Measurements from ENCODE around the gene CTNNA2.

The CTNNA2 gene

DNA sequence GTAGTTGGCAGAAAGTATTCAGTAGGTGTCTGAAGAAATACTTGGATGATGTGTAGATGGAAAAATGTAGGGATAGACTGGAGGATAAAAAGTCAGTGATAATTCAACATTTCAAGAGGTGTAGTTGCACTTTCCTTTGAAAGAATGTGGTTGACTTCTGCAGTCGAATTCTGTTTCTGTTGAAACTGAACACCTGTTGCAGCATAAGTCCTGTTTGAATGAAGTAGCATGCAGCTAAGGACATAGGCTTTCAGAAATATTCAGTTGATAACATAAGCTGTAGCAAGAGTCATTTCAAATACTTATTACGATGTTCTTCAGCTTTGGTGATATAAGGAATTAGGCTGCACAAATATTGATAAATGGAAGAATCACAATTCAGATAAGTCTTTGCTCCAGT lies 1129.6 kb downstream of the CTNNA2 start:
- no peak for DNase-seq
- no peak overlapping the region for H2BK12ac ChIP-seq (ENCODE audit: low read length in 2 of 2)
- no peak overlapping the region for H3K18ac ChIP-seq (ENCODE audit: low read depth in 1 of 2, low read length in 2 of 2)
- no peak overlapping the region for H2BK15ac ChIP-seq (ENCODE audit: low read depth, poor library complexity, severe bottlenecking)
- no peak overlapping the region for H2AK5ac ChIP-seq (ENCODE audit: low read length, severe bottlenecking)
- H4K8ac ChIP-seq (ENCODE audit: low read length): no peak overlapping the region
- no peak overlapping the region for H4K91ac ChIP-seq (ENCODE audit: low read length)
- H3K9ac ChIP-seq (ENCODE audit: low read length): no peak overlapping the region
- no peak overlapping the region for H2BK5ac ChIP-seq (ENCODE audit: low read depth, low read length, poor library complexity, severe bottlenecking)
- H3K14ac ChIP-seq (ENCODE audit: low read length in 2 of 2): no peak overlapping the region
- WGBS: 84% methylated on average over 2 of the region's 2 CpGs
- no peaks in the 10 kb centered on the region for H3K36me3 ChIP-seq (ENCODE audit: control insufficient read depth in 1 of 2, insufficient read depth in 2 of 2, low read depth in 1 of 2, low read length in 2 of 2)
- no peaks in the 10 kb centered on the region for H3K4me1 ChIP-seq (ENCODE audit: control insufficient read depth, insufficient read depth, low read depth, low read length)
- no peak overlapping the region for H2BK120ac ChIP-seq (ENCODE audit: low read depth, low read length)
- H3K27ac ChIP-seq (ENCODE audit: low read length, poor library complexity, severe bottlenecking): no peak overlapping the region
- H3K27me3 ChIP-seq (ENCODE audit: control insufficient read depth in 1 of 2, insufficient read depth in 1 of 2, low read length in 2 of 2): no peaks in the 10 kb centered on the region
- H3K9me3 ChIP-seq (ENCODE audit: control insufficient read depth, low read length): peaks cover 5% of the 10 kb centered on the region
- H3K4me3 ChIP-seq (ENCODE audit: insufficient read depth in 1 of 2, low read depth in 1 of 2, low read length in 2 of 2): no peak overlapping the region
- no peaks in the 10 kb centered on the region for H3K79me1 ChIP-seq (replicated peaks; ENCODE audit: low read length, poor library complexity, severe bottlenecking)
- H3K23ac ChIP-seq (ENCODE audit: low read length in 2 of 2): no peak overlapping the region
- H2AFZ ChIP-seq (ENCODE audit: low read depth, low read length): no peak overlapping the region
- no peak overlapping the region for H3K4ac ChIP-seq (ENCODE audit: low read depth in 1 of 2, low read length in 2 of 2)
- H3K4me2 ChIP-seq (ENCODE audit: low read length, poor library complexity, severe bottlenecking): no peak overlapping the region

DNA sequence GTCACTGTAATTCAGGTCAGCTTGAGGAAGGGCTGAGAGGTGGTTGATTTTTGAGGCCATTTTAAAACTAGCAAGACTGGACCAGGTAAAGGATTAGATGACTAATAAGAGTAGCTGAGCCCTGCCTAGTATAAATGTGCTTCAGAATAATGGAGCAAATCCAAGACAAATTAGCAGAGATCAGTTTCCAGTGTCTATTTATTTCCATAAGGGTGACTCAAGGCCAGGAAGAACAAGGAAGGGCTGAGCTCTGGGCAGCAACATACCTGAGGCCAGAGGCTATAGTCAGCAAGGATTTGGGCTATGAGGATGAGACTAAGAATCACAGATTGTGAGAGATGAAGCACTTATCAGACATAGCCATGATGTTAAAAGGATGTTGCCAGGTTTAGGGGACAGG lies 1130.7 kb downstream of the CTNNA2 start:
- H3K36me3 ChIP-seq (ENCODE audit: control insufficient read depth in 1 of 2, insufficient read depth in 2 of 2, low read depth in 1 of 2, low read length in 2 of 2): no peaks in the 10 kb centered on the region
- no peak overlapping the region for H2AK5ac ChIP-seq (ENCODE audit: low read length, severe bottlenecking)
- H3K9me3 ChIP-seq (ENCODE audit: control insufficient read depth, low read length): peaks cover 5% of the 10 kb centered on the region
- no peak overlapping the region for H3K27ac ChIP-seq (ENCODE audit: low read length, poor library complexity, severe bottlenecking)
- H3K4me2 ChIP-seq (ENCODE audit: low read length, poor library complexity, severe bottlenecking): no peak overlapping the region
- H3K4ac ChIP-seq (ENCODE audit: low read depth in 1 of 2, low read length in 2 of 2): no peak overlapping the region
- DNase-seq: no peak
- no peak overlapping the region for H3K18ac ChIP-seq (ENCODE audit: low read depth in 1 of 2, low read length in 2 of 2)
- H2BK5ac ChIP-seq (ENCODE audit: low read depth, low read length, poor library complexity, severe bottlenecking): no peak overlapping the region
- no peak overlapping the region for H2BK120ac ChIP-seq (ENCODE audit: low read depth, low read length)
- H4K91ac ChIP-seq (ENCODE audit: low read length): no peak overlapping the region
- no peak overlapping the region for H2BK15ac ChIP-seq (ENCODE audit: low read depth, poor library complexity, severe bottlenecking)
- no peak overlapping the region for H4K8ac ChIP-seq (ENCODE audit: low read length)
- H3K27me3 ChIP-seq (ENCODE audit: control insufficient read depth in 1 of 2, insufficient read depth in 1 of 2, low read length in 2 of 2): no peaks in the 10 kb centered on the region
- H3K9ac ChIP-seq (ENCODE audit: low read length): no peak overlapping the region
- H2AFZ ChIP-seq (ENCODE audit: low read depth, low read length): no peak overlapping the region
- H3K79me1 ChIP-seq (replicated peaks; ENCODE audit: low read length, poor library complexity, severe bottlenecking): no peaks in the 10 kb centered on the region
- H3K4me1 ChIP-seq (ENCODE audit: control insufficient read depth, insufficient read depth, low read depth, low read length): no peaks in the 10 kb centered on the region
- H2BK12ac ChIP-seq (ENCODE audit: low read length in 2 of 2): no peak overlapping the region
- H3K23ac ChIP-seq (ENCODE audit: low read length in 2 of 2): no peak overlapping the region
- H3K14ac ChIP-seq (ENCODE audit: low read length in 2 of 2): no peak overlapping the region
- H3K4me3 ChIP-seq (ENCODE audit: insufficient read depth in 1 of 2, low read depth in 1 of 2, low read length in 2 of 2): no peak overlapping the region

DNA sequence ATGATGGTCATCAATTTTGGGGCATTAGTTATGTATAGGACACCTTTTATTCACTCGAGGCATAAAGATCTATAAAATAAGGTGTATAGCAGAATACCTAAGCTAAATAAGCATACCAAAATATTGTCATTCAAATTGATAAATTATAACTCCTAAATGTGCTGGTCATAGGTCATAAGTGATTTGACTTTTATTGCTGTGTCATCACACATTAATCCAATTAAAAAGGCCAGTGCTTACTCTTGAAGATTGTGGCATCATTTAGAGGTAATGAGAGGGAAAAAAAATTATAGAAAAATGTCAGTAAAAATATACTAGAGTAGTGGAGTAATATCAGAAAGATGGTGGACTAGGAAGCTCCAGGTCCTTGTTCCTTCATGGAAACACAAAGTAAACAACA lies 1138.6 kb downstream of the CTNNA2 start:
- H2BK120ac ChIP-seq (ENCODE audit: low read depth, low read length): no peak overlapping the region
- no peak overlapping the region for H3K18ac ChIP-seq (ENCODE audit: low read depth in 1 of 2, low read length in 2 of 2)
- H2BK15ac ChIP-seq (ENCODE audit: low read depth, poor library complexity, severe bottlenecking): no peak overlapping the region
- H2AK5ac ChIP-seq (ENCODE audit: low read length, severe bottlenecking): no peak overlapping the region
- no peaks in the 10 kb centered on the region for H3K27me3 ChIP-seq (ENCODE audit: control insufficient read depth in 1 of 2, insufficient read depth in 1 of 2, low read length in 2 of 2)
- H2BK5ac ChIP-seq (ENCODE audit: low read depth, low read length, poor library complexity, severe bottlenecking): no peak overlapping the region
- H4K8ac ChIP-seq (ENCODE audit: low read length): no peak overlapping the region
- H3K23ac ChIP-seq (ENCODE audit: low read length in 2 of 2): no peak overlapping the region
- H2BK12ac ChIP-seq (ENCODE audit: low read length in 2 of 2): no peak overlapping the region
- WGBS: no CpG with 5 or more reads among the region's 1 CpG
- H3K4me1 ChIP-seq (ENCODE audit: control insufficient read depth, insufficient read depth, low read depth, low read length): no peaks in the 10 kb centered on the region
- H3K36me3 ChIP-seq (ENCODE audit: control insufficient read depth in 1 of 2, insufficient read depth in 2 of 2, low read depth in 1 of 2, low read length in 2 of 2): no peaks in the 10 kb centered on the region
- no peak overlapping the region for H3K4ac ChIP-seq (ENCODE audit: low read depth in 1 of 2, low read length in 2 of 2)
- no peak overlapping the region for H2AFZ ChIP-seq (ENCODE audit: low read depth, low read length)
- no peak for DNase-seq
- H3K27ac ChIP-seq (ENCODE audit: low read length, poor library complexity, severe bottlenecking): no peak overlapping the region
- H3K79me1 ChIP-seq (replicated peaks; ENCODE audit: low read length, poor library complexity, severe bottlenecking): no peaks in the 10 kb centered on the region
- H4K91ac ChIP-seq (ENCODE audit: low read length): no peak overlapping the region
- no peak overlapping the region for H3K4me2 ChIP-seq (ENCODE audit: low read length, poor library complexity, severe bottlenecking)
- H3K4me3 ChIP-seq (ENCODE audit: insufficient read depth in 1 of 2, low read depth in 1 of 2, low read length in 2 of 2): no peak overlapping the region
- peaks cover 22% of the 10 kb centered on the region for H3K9me3 ChIP-seq (ENCODE audit: control insufficient read depth, low read length)
- H3K14ac ChIP-seq (ENCODE audit: low read length in 2 of 2): no peak overlapping the region
- H3K9ac ChIP-seq (ENCODE audit: low read length): no peak overlapping the region

DNA sequence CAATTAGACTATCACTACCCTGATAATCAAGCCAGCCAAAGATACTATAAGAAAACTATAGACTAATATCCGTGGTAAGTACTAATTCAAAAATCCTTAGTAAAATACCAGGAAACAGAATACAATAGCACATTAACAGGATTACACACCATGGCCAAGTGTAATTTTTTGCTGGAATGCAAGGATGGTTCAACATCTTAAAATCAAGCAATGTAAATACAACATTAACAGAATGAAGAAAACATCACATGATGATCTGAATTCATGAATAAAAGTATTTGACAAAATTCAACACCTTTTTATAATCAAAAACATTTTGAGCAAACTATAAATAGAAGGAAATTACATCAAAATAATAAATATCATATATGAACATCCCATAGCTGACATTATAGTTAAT lies 1142.4 kb downstream of the CTNNA2 start:
- Histone ChIP-seq H3K4ac (ENCODE audit: low read depth in 1 of 2, low read length in 2 of 2) (no peak overlapping the region), H3K9ac (ENCODE audit: low read length) (no peak overlapping the region), H3K9me3 (ENCODE audit: control insufficient read depth, low read length) (peaks cover 26% of the 10 kb centered on the region), H3K79me1 (replicated peaks; ENCODE audit: low read length, poor library complexity, severe bottlenecking) (no peaks in the 10 kb centered on the region), H3K18ac (ENCODE audit: low read depth in 1 of 2, low read length in 2 of 2) (no peak overlapping the region), H2AK5ac (ENCODE audit: low read length, severe bottlenecking) (no peak overlapping the region), H2BK15ac (ENCODE audit: low read depth, poor library complexity, severe bottlenecking) (no peak overlapping the region), H3K23ac (ENCODE audit: low read length in 2 of 2) (no peak overlapping the region), H3K36me3 (ENCODE audit: control insufficient read depth in 1 of 2, insufficient read depth in 2 of 2, low read depth in 1 of 2, low read length in 2 of 2) (no peaks in the 10 kb centered on the region), H2BK120ac (ENCODE audit: low read depth, low read length) (no peak overlapping the region), H2AFZ (ENCODE audit: low read depth, low read length) (no peak overlapping the region), H4K8ac (ENCODE audit: low read length) (no peak overlapping the region), H2BK12ac (ENCODE audit: low read length in 2 of 2) (no peak overlapping the region), H3K4me1 (ENCODE audit: control insufficient read depth, insufficient read depth, low read depth, low read length) (no peaks in the 10 kb centered on the region), H4K91ac (ENCODE audit: low read length) (no peak overlapping the region), H3K27me3 (ENCODE audit: control insufficient read depth in 1 of 2, insufficient read depth in 1 of 2, low read length in 2 of 2) (no peaks in the 10 kb centered on the region), H2BK5ac (ENCODE audit: low read depth, low read length, poor library complexity, severe bottlenecking) (no peak overlapping the region), H3K4me2 (ENCODE audit: low read length, poor library complexity, severe bottlenecking) (no peak overlapping the region), H3K27ac (ENCODE audit: low read length, poor library complexity, severe bottlenecking) (no peak overlapping the region), H3K14ac (ENCODE audit: low read length in 2 of 2) (no peak overlapping the region), H3K4me3 (ENCODE audit: insufficient read depth in 1 of 2, low read depth in 1 of 2, low read length in 2 of 2) (no peak overlapping the region)
- DNase-seq: no peak
- 88% methylated on average over 1 of the region's 1 CpG for WGBS
